SKM-1 treated with dmso at 0.1 percent for 144 hours (cell line): Measurements from ENCODE around the gene CDH4.

ENCODE experiments used
- DNase-seq: peaks from one replicate; lab custom pipeline; 2025; ENCODE audit not compliant: unreplicated experiment; lab: John Stamatoyannopoulos, UW

Gene CDH4

DNA sequence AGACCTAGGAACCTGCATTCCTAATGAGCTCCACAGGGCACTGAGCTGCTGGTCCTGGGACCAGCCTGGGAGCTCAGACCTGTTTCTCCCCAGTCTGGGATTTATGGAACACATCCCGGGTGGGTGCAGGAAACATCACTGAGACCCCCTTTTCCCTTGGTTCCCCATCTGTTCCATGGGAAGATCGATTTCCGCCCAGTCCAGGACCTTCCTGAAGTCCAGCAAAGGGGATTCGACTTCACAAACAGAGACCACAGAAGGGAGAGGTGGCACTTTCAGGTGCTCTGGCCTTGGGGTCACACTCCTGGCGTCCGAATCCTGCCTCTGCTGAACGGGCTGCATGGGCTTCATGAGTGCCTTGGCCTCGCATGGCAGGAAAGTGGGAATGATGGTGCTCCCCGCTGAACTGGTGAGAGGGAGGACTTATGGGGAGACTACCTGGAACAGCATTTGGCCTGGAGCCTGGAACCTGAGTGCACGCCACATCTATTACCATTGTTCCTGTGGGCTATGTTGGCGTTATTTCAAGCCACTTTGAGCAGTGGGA, 517.3 kb downstream of the CDH4 start:
- no peak for DNase-seq

DNA sequence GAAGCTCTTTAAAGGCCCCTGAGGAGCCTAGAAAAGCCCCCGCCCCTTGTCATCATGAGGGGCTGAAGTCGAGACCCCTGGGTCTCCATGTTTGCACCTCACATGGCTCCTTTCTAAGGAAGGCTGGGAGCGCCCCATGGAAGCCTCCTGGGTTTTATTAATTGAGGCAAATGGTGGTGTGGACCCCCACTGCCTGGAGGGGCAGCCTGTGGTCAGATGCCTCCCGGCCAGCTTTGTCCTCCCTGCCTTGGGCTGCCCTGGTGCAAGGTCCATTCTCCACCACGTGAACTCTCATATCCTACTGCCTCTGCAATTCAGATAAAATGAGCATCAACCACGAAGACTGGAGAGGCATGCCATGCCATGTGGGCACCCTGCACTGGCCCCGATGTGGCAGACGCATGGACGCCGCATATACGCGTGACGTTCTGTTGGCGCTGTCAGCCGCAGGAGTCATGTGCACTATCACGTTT, 518.1 kb downstream of the CDH4 start:
- DNase-seq = no peak

DNA sequence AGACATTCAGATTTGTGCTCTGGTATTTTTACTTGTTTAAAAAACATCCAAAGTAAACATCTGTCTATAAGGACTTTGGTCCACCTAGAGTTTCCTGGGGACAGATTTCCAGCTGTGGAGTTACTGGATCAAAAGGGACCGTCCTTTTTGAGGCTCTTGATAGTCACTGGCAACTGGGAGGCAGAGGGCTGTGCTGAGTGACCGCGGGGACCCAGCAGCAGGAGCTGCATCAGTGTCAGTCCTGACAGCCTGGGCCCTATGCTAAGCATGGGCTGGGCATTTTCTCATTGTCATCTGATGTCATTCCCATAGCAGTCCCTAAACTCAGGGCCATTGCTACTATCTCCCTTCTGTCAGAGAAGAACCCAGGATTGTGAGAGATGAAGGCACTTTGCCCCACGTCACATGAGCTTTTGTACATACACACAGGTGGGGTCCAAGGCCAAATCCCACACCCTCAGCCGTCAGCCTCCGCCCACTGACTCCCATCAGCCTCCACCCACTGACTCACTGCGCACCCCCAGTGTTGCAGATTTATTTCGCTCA, 519.8 kb downstream of the CDH4 start:
- no peak for DNase-seq

DNA sequence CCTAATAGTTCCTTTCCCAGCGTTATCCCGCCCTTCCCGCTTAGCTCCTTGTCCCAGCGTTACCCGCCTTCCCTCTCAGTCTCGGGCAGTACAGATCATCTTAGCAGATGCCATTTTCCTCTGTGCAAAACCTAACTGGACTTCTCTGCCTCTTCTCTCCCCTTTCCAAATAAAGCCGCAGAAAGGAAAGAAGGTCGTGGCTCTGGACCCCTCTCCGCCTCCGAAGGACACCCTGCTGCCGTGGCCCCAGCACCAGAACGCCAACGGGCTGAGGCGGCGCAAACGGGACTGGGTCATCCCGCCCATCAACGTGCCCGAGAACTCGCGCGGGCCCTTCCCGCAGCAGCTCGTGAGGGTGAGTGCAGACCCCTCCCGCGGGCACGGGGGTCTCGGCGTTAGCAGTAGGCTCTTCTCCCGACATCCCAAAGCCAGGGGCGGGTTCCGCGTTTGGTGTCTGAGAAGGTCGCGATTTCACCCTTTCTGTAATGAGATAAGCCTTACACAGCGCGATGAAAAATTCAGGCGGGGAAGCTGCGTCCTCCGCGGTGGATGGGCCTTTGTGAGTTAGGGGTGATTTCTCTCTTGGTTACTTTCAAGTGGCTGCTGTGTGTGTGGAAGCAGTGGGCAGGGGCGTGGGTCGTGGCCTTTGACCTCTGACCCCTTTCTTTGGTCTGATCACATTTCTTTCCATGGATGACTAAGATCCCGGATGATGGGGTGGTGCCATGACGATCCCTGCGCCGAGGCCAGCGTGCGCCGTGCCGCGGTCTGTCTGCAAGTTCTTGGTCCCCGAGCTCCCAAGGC, 521.0 kb downstream of the CDH4 start:
- DNase-seq = no peak

DNA sequence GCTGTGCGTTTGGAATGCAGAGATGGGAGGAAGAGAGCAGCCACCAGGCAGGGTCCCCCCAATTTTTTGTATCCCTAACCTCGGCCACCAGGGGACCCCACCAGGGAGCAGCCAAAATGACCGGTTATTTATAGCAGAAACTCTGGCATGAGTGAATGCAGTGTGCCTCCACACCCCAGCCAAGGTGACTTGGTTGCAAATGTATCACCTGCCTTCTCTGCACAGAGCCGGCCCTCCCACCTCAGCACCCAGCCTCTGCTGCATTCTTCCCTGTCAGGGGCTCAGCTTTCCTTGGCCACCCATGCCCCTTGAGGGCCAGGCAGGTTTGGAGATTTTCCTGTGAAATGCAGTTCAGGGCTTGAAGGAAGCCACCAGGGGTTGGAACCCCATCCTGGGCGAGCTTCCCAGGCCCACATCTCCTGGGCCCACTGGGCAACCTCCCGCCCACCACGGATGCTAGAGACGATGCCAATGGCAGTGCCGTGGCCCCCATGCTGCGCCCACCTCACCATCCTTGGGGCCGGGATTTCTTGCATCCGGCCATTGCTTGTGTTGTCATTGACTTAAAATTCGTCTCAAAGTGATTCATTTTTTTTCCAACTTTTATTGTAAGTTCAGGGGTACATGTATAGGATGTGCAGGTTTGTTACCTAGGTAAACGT, 522.0 kb downstream of the CDH4 start:
- DNase-seq = no peak

DNA sequence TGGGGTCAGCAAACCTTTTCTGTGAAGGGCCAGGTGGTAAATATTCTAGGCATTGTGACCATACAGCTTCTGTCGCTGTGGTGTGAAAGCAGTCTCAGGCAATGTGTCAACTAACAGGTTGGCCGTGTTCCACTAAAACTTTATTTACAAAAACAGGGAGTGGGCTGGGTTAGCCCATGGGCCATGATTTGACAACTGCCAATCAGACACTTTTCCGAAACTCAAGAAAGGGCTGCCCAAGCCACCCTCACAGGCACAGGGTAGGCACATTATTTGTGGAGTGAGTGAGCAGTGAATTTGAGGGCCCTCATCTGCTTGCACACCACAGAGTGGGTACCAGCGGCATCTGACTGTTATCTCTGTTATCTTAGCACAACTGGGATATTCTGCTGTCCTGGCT, 523.4 kb downstream of the CDH4 start:
- no peak for DNase-seq

DNA sequence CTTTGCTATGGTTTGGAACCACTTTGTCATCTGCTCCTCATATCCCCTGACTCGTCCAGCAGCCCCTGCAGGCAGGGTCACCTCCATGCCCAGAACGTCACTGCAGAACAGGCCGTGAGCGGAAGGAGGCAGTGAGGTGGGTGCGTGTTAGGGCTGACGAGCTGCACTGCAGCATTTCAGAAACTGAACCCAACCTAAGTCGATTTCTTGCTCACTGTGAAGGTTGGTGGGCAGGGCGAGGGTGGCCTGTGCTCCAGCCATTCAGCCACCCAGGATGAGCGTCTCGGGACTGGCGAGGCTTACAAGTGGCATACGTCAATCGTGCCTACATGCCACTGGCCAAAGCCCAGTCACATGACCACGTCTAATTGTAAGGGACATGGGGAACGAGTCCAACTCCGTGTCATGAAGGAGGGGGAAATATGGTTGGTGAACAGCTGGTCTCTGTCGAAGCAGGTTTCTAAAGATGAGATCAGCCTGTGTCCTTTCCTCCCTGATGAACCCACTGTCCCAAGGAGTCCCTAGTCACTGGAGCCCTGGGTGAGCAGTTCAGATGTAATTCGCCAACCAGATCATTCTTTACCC, 524.5 kb downstream of the CDH4 start:
- DNase-seq = no peak

DNA sequence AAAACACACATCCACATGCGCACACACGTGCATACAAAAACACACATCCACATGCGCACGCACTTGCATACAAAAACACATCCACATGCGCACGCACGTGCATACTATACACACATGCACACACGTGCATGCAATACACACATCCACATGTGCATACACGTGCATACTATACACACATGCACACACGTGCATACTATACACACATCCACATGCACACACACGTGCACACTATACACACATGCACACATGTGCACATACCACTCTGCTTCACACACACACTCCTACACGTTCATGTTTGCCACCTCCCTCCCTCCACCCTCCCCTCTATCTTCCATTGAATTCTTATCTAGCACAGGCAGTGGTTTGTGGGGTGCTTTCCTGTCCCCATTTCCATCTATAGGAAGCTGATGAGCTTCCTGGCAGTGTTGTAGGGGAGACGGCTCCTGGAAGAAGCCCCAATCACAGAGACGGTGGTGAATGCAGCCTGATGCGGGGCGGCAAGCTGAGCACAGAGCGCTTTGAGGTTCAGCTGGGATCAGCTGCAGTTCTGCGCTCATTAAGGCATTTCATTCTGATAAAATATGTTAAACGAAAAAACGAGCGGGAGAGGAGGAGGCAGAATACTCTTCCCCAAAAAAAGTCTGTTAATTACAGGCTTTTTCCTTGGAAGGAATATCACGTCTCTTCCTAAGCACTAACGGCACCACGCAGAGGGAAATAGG, 525.9 kb downstream of the CDH4 start:
- no peak for DNase-seq

DNA sequence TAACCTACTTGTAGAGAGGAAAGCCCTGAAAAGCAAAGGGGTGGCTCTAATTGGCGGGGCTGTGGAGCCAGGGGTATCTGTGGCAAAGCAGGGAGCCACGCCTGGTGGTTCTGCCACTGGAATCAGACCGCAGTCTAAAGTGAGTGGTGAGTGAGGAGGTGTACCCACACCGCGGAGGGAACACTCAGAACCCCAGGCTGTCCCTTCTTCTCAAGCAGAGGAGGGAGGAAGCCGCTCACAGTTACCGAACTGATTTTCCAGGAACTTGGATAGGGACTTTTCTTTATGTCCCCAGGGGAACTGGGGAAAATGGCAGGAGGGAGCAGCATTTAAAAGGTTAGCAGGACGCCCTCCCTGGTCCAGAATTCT, 526.4 kb downstream of the CDH4 start:
- DNase-seq = no peak

DNA sequence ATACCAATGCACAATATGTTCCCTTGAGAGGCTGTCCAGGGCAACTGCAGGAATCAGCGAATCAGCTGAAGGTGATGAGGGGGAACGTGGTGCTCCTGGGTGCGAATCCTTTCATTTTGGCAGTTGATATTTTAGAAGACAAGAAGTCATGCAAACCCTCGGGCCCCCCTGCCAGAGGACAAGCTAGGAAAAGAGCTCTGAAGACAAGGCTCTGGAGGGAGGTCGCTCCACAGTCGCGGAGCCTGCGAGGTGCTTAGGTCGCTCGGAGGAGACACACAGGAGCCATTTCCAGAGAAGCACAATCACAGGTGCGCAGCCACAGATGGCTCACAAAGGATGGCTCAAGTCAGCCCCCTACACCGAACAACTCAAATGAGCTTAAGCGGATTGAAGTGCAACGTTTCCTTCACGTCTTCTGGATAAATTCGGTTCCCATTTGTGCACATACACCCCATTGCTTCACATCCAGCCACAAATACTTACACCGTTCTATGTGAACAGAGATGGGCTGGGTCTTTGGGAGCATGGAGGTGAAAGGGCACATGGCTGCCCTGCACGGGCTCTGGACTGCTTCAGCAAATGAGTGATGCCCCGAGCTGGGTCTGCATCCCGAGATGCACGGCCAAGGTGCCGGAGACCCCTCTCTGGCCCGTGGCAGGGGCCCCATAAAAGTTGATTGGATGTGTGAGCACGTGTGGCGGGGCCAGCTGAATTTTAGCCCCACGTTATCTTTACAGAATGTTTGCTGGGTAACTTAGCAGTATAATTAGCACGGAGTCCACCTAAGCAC, 527.3 kb downstream of the CDH4 start:
- DNase-seq = no peak

DNA sequence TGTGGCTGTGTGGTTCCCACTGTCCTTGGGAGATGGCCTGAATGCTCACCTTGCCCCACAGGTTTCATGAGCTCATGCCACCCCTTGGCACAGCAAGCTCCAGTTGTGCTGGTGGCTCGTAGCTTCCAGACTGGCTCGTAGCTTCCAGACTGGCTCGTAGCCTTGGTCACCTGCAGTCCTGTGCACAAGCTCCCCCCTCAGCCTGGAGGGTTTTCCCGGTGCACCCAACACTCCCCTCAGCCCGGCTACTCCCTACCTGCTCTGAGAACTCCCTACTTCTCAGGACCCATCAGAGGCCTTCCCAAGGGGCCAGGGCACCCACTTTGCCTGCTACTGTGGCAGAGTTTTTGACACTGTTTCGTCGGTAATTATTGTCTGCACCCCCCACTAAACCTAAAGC, 528.0 kb downstream of the CDH4 start:
- DNase-seq = no peak

DNA sequence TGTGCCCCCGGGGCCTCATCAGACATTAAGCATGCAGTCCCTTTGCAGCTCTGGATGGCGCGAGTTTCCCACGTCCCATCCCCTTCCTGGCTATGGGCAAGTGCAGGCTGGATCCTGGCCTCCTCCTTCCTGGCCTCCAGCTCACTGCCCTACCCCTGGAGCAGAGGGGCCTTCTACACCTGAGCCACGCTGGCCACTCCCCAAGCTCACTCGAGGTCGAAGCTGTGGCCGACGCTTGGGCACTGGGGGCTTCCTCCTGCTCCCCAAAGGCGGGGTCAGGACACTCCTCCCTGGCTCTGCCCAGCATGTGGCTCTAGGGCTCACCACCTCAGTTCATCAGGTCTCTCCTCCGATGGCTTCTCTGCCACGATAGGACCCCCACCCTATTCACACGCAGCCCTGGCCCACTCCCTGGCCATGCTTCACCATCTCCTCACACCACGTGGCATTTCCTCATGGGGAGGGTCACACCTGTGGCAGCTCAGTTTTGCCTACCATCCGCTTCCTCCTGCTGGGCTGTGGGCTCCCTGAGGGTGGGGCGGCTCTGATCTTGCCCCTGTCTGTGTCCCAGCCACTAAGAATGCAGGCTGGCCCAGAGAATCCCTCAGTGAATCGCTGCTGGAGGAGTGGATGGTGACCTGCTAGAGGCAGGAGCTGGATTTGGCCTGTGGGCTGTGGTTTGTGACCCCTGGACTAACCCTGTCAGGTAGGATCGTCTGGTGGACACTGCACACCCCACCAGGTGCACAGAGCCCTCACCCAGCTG, 532.9 kb downstream of the CDH4 start:
- no peak for DNase-seq

DNA sequence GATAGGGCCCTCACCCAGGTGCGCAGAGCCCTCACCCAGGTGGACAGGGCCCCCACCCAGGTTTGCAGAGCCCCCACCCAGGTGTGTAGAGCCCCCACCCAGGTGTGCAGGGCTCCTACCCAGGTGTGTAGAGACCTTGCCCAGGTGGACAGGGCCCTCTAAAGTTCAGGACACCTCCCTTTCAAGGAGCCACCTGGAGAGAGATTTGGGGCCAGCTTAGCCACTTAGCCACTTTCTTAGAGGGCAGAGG, 533.4 kb downstream of the CDH4 start:
- DNase-seq = no peak

DNA sequence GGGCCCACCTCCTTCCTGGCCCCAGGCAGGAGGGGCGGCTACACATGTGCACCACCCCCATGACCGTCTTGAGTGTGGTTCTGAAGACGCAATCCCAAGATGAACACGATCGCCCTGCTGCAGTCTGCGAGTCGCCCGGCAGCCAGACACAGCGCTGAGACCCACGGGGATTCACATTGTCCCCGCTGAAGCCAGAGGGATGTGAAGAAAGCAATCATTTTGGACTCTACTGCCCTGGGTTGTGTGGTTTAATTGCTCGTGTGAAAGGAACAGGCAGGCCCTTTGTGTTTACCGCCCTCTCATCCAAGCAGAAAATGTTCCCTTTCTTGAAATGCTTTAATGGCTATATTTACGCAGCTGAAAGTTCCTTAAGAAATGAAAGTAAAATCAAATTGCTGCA, 534.2 kb downstream of the CDH4 start:
- DNase-seq = no peak

DNA sequence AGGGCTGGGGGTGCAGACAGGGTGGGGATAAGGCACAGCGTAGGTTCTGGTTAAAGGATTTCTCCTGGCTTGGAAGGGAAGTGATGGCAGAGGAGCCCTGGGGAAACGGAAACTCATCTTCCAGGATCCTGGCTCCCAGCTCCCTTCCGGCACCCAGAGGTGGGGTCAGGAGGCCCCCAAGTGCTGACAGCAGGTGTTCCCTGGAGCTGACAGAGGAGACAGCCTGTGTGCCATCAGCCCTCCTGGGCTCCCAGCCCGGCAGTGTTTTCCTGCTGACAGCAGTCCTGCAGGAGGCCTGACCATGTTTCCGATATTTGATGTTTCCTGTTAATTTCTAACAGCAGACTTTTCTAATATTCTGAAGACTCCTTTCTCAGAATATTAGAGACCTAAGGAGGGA, 536.3 kb downstream of the CDH4 start:
- DNase-seq = no peak

DNA sequence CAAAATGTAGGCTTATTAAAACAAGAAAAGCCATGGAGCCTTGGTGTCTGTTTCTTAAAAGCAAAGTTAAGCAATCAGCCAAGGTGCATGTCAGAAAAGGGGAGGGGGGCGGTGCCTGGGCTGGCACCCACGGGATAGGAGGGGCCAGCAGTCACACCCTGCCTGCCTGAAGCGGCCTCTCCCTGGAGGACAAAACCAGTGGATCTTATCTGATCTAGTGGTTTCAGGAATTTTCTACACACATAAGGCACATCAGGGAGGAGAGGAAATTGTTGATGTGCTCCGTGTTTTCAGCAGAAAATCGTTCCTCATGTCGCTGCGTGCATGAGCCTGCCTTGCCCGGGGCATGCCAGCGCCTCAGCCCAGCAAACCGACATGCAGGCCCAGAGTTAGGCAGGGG, 537.3 kb downstream of the CDH4 start:
- no peak for DNase-seq

DNA sequence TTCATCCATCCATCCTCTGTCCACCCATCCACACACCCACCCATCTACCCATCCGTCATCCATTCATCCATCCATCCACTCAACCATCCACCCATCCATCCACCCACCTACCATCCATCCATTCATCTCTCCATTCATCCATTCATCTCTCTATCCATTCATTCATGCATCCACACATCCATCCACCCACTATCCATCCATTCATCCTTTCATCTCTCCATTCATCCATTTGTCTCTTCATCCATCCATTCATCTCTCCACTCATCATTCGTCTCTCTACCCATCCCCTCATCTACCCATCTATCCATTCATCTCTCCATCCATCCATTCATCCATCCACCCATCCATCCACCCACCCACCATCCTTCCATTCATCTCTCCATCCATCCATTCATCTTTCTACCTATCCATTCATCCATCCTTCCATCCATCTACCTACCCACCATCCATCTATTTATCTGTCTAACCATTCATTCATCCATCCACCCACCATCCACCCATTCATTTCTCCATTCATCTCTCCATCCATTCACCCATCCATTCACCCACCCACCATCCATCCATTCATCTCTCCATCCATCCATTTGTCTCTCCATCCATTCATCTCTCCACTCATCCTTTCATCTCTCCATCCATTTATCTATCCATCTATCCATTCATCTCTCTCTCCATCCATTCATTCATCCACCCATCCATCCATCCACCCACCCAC, 538.2 kb downstream of the CDH4 start:
- DNase-seq = no peak

DNA sequence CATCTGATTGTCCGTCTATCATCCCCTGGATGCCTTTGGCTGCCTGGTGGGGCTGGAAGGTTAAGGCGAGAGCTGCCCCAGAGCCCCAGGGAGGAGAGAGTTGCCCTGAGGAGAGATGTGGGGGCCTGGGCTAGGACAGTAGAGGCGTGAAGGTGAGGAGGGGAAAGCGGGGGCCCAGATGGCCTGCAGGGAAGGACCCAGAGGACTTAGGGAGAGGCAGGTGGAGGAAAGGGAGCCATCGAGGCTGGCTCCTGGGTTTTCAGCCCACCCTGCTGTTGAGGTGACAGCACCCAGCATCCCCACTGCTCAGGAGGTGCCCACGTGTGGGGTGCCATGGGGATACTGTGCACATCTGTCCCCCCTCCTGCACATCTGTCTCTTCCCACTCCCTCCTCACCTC, 539.9 kb downstream of the CDH4 start:
- no peak for DNase-seq
